ENCODE measurements around the gene CRLF3.

Gene CRLF3

DNA sequence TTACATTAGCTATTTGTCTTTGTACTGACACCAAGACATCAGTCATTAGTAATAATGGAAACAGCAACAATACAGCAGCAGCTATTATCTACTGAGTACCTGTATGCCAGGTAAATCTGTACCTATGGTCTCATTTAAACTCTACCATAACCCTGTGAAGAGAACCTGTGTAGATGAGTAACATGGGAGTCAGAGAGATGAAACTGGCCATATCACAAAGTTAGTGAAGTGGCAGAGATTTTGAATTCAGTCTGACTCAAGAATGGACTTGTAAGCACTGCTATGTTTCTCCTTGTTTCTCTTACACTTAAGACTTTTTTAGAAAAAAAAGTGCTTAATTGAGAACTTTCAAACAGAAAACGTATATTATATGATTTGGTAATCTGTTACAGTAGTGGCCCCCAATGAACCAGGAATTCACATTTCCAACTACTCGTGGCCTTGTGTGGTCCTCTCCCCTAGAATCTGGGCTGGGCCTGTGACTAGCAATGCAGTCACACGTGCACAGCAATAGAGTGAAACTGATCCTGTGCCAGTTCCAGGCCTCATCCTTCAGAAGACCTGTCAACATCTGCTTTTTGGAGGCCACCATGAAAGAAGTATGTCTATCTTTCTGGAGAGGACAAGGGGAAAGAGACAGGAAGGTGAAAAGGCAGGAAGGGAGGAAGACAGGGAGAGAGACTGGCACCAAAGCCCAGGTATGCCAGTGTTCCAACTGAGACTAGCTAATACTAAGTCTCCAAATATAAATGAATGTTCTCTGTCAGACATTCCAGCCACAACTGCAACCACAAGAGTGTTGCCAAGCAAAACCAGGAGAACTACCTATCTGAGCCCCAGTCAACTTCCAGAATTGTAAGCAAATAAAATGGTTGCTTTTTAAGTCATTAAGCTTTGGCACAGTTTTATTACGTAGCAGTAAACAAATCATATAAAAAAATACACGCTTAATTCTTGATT, 12.0 kb downstream of the CRLF3 start:
- peaks cover 9% of the 10 kb centered on the region for H3K4me1 ChIP-seq (ENCODE audit: control insufficient read depth, insufficient read depth, low read length, poor library complexity, severe bottlenecking)
- H3K9me3 ChIP-seq (ENCODE audit: control insufficient read depth, low read length), result no peaks in the 10 kb centered on the region
- H3K36me3 ChIP-seq (ENCODE audit: control insufficient read depth, insufficient read depth, low read length), result peaks cover 11% of the 10 kb centered on the region
- WGBS, 2 experiments (ENCODE audit: insufficient coverage in 2 of 2), result 100% methylated on average over 1 of the region's 5 CpGs
- H3K4me3 ChIP-seq (ENCODE audit: extremely low read depth, insufficient read depth, low read length, poor library complexity, severe bottlenecking), result no peak overlapping the region
- H3K27ac ChIP-seq (ENCODE audit: low read depth, low read length, severe bottlenecking), result no peak overlapping the region

DNA sequence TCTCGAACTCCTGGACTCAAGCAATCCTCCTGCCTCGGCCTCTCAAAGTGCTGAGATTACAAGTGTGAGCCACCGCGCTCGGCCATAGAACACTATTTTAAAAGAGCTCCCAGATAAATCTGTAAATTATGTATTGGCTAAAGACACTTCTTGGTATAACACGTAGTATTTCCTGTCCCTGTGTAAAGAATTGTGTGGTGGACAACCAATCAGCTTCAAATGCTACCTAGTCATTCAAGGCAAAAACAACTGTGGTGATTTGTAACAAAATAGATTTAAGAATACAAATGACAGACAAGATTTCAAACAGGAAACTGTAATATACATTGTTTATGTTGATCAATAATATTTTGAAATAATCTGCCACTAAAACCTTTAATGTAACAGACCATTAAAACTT, 14.6 kb downstream of the CRLF3 start:
- 95 to 100% methylated on average over 2 of the region's 6 CpGs for WGBS, 2 experiments (ENCODE audit: insufficient coverage in 2 of 2)
- peaks cover 9% of the 10 kb centered on the region for H3K4me1 ChIP-seq (ENCODE audit: control insufficient read depth, insufficient read depth, low read length, poor library complexity, severe bottlenecking)
- no peak overlapping the region for H3K27ac ChIP-seq (ENCODE audit: low read depth, low read length, severe bottlenecking)
- no peak overlapping the region for H3K4me3 ChIP-seq (ENCODE audit: extremely low read depth, insufficient read depth, low read length, poor library complexity, severe bottlenecking)
- peaks cover 17% of the 10 kb centered on the region for H3K36me3 ChIP-seq (ENCODE audit: control insufficient read depth, insufficient read depth, low read length)
- no peaks in the 10 kb centered on the region for H3K9me3 ChIP-seq (ENCODE audit: control insufficient read depth, low read length)

DNA sequence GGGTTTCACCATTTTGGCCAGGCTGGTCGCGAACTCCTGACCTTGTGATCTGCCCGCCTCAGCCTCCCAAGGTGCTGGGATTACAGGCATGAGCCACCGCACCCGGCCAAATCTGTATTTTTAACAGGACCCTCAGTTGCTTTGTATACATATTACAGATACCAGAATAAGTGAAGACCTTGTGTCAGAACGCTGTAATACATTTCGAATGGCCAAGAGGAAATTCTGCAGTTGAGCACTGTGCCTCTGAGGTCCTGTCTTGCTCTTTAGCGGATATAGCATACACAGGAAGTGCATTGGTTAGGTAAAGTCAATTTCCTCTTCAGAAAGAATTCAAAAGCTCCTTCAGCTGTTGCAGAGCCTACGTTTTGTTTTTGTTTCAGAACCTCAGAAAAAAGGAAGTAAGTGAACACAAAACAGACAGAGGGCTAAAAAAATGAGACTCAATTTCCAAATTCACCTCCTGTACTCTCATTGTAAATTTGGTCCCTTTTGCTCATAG, 15.7 kb downstream of the CRLF3 start:
- Histone ChIP-seq H3K4me3 (ENCODE audit: extremely low read depth, insufficient read depth, low read length, poor library complexity, severe bottlenecking) (no peak overlapping the region), H3K36me3 (ENCODE audit: control insufficient read depth, insufficient read depth, low read length) (peaks cover 26% of the 10 kb centered on the region), H3K9me3 (ENCODE audit: control insufficient read depth, low read length) (no peaks in the 10 kb centered on the region), H3K27ac (ENCODE audit: low read depth, low read length, severe bottlenecking) (peak overlapping the region; percentile 49), H3K4me1 (ENCODE audit: control insufficient read depth, insufficient read depth, low read length, poor library complexity, severe bottlenecking) (peaks cover 9% of the 10 kb centered on the region)
- WGBS, 2 experiments (ENCODE audit: insufficient coverage in 2 of 2), result 94% methylated on average over 7 to 9 of the region's 9 CpGs

DNA sequence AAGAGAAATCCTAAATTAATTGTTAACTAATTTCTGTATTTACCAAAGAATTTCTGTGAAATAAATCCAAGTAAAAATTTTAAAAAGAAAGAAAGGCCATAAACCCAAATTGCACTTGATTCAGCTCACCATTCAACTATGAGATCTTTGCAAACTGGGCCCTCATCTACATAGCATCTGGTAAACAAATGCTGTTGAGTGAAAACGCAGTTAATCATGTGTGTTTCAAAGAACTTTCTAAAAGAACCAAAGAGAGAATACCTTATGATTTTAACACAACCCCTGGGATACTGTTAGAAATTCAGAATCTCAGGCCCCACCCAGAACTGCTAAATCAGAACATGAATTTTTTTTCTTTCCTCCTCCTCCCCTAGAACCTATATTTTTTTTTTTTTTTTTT, 16.6 kb downstream of the CRLF3 start:
- Histone ChIP-seq H3K4me1 (ENCODE audit: control insufficient read depth, insufficient read depth, low read length, poor library complexity, severe bottlenecking) (peaks cover 9% of the 10 kb centered on the region), H3K27ac (ENCODE audit: low read depth, low read length, severe bottlenecking) (no peak overlapping the region), H3K4me3 (ENCODE audit: extremely low read depth, insufficient read depth, low read length, poor library complexity, severe bottlenecking) (no peak overlapping the region), H3K36me3 (ENCODE audit: control insufficient read depth, insufficient read depth, low read length) (peaks cover 35% of the 10 kb centered on the region), H3K9me3 (ENCODE audit: control insufficient read depth, low read length) (no peaks in the 10 kb centered on the region)
- 100% methylated on average over 1 of the region's 1 CpG; no CpG with 5 or more reads in 1 of the 2 experiments for WGBS, 2 experiments (ENCODE audit: insufficient coverage in 2 of 2)

DNA sequence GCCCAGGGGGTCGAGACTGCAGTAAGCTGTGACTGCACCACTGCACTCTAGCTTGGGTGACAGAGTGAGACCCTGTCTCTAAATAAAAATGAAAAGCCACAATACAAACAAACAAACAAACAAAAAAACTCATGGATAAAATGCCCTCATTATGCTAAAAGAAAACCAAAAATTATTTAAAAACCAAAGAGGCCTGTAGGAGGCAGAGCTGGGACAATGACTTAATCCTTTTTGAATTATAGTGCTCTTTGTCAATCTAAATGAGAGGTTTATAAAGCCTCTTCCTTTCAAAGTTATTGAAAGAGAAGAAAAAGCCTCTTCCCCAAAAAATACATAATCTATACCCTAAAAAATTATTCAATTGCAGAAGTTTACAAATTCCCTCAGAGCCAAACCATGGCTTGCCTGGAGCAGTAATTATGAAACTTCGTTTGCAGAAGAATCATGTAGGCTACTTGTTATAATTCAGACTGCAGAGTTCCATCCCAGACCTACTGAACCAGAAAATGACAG, 18.5 kb downstream of the CRLF3 start:
- no peaks in the 10 kb centered on the region for H3K9me3 ChIP-seq (ENCODE audit: control insufficient read depth, low read length)
- H3K4me3 ChIP-seq (ENCODE audit: extremely low read depth, insufficient read depth, low read length, poor library complexity, severe bottlenecking), result no peak overlapping the region
- WGBS, 2 experiments (ENCODE audit: insufficient coverage in 2 of 2), result 83 to 88% methylated on average over 2 of the region's 2 CpGs
- H3K27ac ChIP-seq (ENCODE audit: low read depth, low read length, severe bottlenecking), result no peak overlapping the region
- H3K4me1 ChIP-seq (ENCODE audit: control insufficient read depth, insufficient read depth, low read length, poor library complexity, severe bottlenecking), result peaks cover 9% of the 10 kb centered on the region
- peaks cover 54% of the 10 kb centered on the region for H3K36me3 ChIP-seq (ENCODE audit: control insufficient read depth, insufficient read depth, low read length)

DNA sequence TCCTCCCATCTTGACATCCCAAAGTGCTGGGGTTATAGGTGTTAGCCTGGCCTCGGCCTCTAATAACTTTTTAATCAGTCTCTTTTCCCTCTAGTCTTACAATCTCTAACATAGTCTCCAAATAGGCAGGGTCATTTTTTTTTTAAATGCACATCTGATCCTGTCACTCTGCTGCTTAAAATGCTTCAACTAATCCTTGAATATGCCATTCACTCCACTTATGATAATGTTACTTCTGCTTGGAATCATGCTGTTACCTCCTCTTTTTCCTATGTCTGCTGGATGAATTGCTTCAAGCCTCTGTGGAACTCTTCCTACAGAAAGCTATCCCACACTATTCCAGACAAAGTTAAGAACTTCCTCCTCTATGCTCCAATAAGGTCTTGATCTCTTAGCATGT, 22.8 kb downstream of the CRLF3 start:
- Histone ChIP-seq H3K4me1 (ENCODE audit: control insufficient read depth, insufficient read depth, low read length, poor library complexity, severe bottlenecking) (no peaks in the 10 kb centered on the region), H3K36me3 (ENCODE audit: control insufficient read depth, insufficient read depth, low read length) (peaks cover 80% of the 10 kb centered on the region), H3K4me3 (ENCODE audit: extremely low read depth, insufficient read depth, low read length, poor library complexity, severe bottlenecking) (no peak overlapping the region), H3K27ac (ENCODE audit: low read depth, low read length, severe bottlenecking) (no peak overlapping the region), H3K9me3 (ENCODE audit: control insufficient read depth, low read length) (no peaks in the 10 kb centered on the region)
- WGBS, 2 experiments (ENCODE audit: insufficient coverage in 2 of 2), result 100% methylated on average over 1 of the region's 1 CpG

DNA sequence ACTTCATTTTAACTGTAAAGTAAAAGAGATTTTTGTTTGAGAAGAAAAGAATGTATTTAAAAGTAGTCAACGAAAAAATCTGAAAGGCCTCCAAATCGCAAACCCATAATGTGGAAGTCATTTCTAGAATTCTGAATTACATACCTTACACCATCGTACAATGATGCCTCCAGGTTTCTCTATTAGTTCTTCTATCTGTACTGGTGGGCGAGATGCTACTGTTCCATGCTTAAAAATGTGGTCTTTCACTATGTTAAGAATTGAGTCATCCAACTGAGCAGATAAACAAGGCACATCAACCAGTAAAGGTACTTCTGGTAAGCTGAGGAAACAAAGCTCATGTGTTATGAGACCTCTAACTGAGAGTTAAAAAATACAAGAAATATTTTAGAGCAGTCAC, 28.5 kb downstream of the CRLF3 start:
- WGBS, 2 experiments (ENCODE audit: insufficient coverage in 2 of 2), result 100% methylated on average over 1 of the region's 4 CpGs; no CpG with 5 or more reads in 1 of the 2 experiments
- H3K27ac ChIP-seq (ENCODE audit: low read depth, low read length, severe bottlenecking), result no peak overlapping the region
- H3K9me3 ChIP-seq (ENCODE audit: control insufficient read depth, low read length), result no peaks in the 10 kb centered on the region
- no peak overlapping the region for H3K4me3 ChIP-seq (ENCODE audit: extremely low read depth, insufficient read depth, low read length, poor library complexity, severe bottlenecking)
- peaks cover 89% of the 10 kb centered on the region for H3K36me3 ChIP-seq (ENCODE audit: control insufficient read depth, insufficient read depth, low read length)
- H3K4me1 ChIP-seq (ENCODE audit: control insufficient read depth, insufficient read depth, low read length, poor library complexity, severe bottlenecking), result no peaks in the 10 kb centered on the region

DNA sequence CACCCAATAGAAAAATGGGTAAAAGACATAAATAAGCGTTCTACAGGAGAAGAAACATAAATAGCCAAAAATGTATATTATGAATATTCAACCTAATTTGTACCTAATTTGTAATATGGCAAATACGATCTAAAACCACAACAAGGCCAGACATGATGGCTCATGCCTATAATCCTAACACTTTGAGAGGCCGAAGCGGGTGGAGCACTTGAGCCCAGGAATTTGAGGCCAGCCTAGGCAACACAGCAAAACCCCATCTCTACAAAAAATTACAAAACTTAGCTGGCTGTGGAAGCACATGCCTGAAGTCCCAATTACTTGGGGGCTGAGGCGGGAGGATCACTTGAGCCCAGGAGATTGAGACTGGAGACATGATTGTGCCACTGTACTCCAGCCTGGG, 30.1 kb downstream of the CRLF3 start:
- Histone ChIP-seq H3K4me1 (ENCODE audit: control insufficient read depth, insufficient read depth, low read length, poor library complexity, severe bottlenecking) (no peaks in the 10 kb centered on the region), H3K36me3 (ENCODE audit: control insufficient read depth, insufficient read depth, low read length) (peaks cover 90% of the 10 kb centered on the region), H3K9me3 (ENCODE audit: control insufficient read depth, low read length) (no peaks in the 10 kb centered on the region), H3K4me3 (ENCODE audit: extremely low read depth, insufficient read depth, low read length, poor library complexity, severe bottlenecking) (no peak overlapping the region), H3K27ac (ENCODE audit: low read depth, low read length, severe bottlenecking) (no peak overlapping the region)
- WGBS, 2 experiments (ENCODE audit: insufficient coverage in 2 of 2), result 95 to 100% methylated on average over 3 of the region's 5 CpGs

DNA sequence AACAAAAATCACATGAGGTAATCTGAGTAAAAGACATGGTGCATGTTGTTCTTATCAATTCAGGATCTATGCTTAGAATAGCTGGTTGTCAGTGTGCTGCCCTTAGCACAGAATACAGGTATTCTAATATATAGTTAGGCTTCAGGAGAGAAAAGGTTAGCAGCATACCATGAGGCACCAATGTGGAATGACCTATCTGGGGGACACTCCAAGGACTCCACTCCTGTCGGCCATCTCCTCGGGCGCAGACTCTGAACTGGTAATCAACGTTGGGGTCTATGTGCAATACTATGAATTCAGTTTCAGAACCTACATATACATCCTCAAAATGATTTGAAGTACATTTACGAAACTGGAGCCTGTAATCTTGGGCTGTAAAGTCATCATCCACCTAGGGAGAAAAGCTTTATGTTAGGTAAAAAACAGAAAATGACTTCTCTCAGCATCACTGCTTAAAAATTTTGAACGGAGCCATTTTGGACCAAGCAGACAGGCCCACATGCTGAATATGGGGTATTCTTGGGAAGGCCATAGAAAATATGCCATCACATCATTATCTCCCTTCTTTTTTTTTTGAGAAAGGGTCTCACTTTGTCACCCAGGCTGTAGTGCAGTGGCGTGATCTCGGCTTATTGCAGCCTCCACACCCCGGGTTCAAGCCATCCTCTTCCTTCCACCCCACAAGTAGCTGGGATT, 31.1 kb downstream of the CRLF3 start:
- 83 to 93% methylated on average over 2 to 3 of the region's 9 CpGs for WGBS, 2 experiments (ENCODE audit: insufficient coverage in 2 of 2)
- H3K36me3 ChIP-seq (ENCODE audit: control insufficient read depth, insufficient read depth, low read length), result peaks cover 92% of the 10 kb centered on the region
- H3K4me1 ChIP-seq (ENCODE audit: control insufficient read depth, insufficient read depth, low read length, poor library complexity, severe bottlenecking), result no peaks in the 10 kb centered on the region
- peak overlapping the region; percentile 41 for H3K27ac ChIP-seq (ENCODE audit: low read depth, low read length, severe bottlenecking)
- no peak overlapping the region for H3K4me3 ChIP-seq (ENCODE audit: extremely low read depth, insufficient read depth, low read length, poor library complexity, severe bottlenecking)
- H3K9me3 ChIP-seq (ENCODE audit: control insufficient read depth, low read length), result no peaks in the 10 kb centered on the region

DNA sequence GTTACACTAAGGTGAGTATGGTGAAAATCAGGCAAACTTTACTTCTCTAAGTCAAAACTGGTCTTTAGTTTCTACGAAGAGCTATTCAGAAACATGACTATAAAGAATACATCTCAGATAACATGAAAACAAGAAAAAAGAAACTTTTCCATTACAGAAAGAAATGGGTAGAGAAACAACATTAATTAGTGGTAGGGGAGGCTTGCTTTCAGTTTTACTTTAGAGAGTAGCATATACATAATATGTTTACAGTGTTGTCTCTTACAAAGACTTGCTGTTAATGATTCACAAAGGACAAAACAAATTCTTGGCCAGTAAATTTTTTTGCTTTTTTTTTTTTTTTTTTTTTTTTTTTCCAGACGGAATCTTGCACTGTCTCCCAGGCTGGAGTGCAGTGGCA, 34.2 kb downstream of the CRLF3 start:
- no CpG with 5 or more reads among the region's 2 CpGs for WGBS, 2 experiments (ENCODE audit: insufficient coverage in 2 of 2)
- Histone ChIP-seq H3K9me3 (ENCODE audit: control insufficient read depth, low read length) (no peaks in the 10 kb centered on the region), H3K4me1 (ENCODE audit: control insufficient read depth, insufficient read depth, low read length, poor library complexity, severe bottlenecking) (no peaks in the 10 kb centered on the region), H3K4me3 (ENCODE audit: extremely low read depth, insufficient read depth, low read length, poor library complexity, severe bottlenecking) (no peak overlapping the region), H3K36me3 (ENCODE audit: control insufficient read depth, insufficient read depth, low read length) (peaks cover 89% of the 10 kb centered on the region), H3K27ac (ENCODE audit: low read depth, low read length, severe bottlenecking) (no peak overlapping the region)

All from mesodermal cell (in vitro differentiated cells).